ENCODE measurements around the gene CCDC93. TPM values are rescaled to one million over a fixed set of nuclear protein-coding genes. Genes with fewer than 3 reads are reported as not detected.

Gene CCDC93
- total RNA-seq, 6 donors from 2014 or later = 19.6 to 141 (median 38.8) TPM

- ATAC-seq (ENCODE audit: low FRiP score in 2 of 2) = no peak
Observed at GRCh38 chr2:117963446-117963845, 50.4 kb downstream of the CCDC93 start.

GRCh38 chr2:117961201-117961600 lies 52.7 kb downstream of the CCDC93 start:
- ATAC-seq (ENCODE audit: low FRiP score in 2 of 2) (no peak), DNase-seq (no peak)
- peaks cover 0 to 20% (median 5%) of the 10 kb centered on the region in 4 donors for H3K4me1 ChIP-seq
- no peak overlapping the region for H3K27ac ChIP-seq
- H3K4me3 ChIP-seq = no peak overlapping the region
- no peaks in the 10 kb centered on the region for H3K9me3 ChIP-seq
- peaks cover 0 to 60% (median 17%) of the 10 kb centered on the region in 4 donors for H3K36me3 ChIP-seq
- WGBS, 2 donors = 91 to 92% methylated on average over 3 of the region's 3 CpGs
- TF ChIP-seq POLR2A (IDR thresholded peaks at IDR 0.05) (no peak), EP300 (IDR thresholded peaks at IDR 0.05) (no peak), CTCF (IDR thresholded peaks at IDR 0.05) (no peak), POLR2AphosphoS5 (IDR thresholded peaks at IDR 0.05) (no peak)
- H3K27me3 ChIP-seq = no peaks in the 10 kb centered on the region

More at GRCh38 chr2:117963446-117963845, 50.4 kb downstream of the CCDC93 start:
- Histone ChIP-seq H3K27ac (no peak overlapping the region), H3K27me3 (no peaks in the 10 kb centered on the region), H3K4me1 (peaks cover 0 to 12% (median 5%) of the 10 kb centered on the region in 4 donors), H3K4me3 (no peak overlapping the region), H3K9me3 (no peaks in the 10 kb centered on the region), H3K36me3 (peaks cover 0 to 51% (median 7%) of the 10 kb centered on the region in 4 donors)
- DNase-seq = no peak
- TF ChIP-seq EP300 (IDR thresholded peaks at IDR 0.05) (no peak), POLR2AphosphoS5 (IDR thresholded peaks at IDR 0.05) (no peak), POLR2A (IDR thresholded peaks at IDR 0.05) (no peak), CTCF (IDR thresholded peaks at IDR 0.05) (no peak)
- 85 to 96% methylated on average over 1 of the region's 1 CpG for WGBS, 2 donors

GRCh38 chr2:117960231-117960630 lies 53.6 kb downstream of the CCDC93 start:
- DNase-seq (no peak), ATAC-seq (ENCODE audit: low FRiP score in 2 of 2) (no peak)
- Histone ChIP-seq H3K36me3 (peaks cover 0 to 69% (median 19%) of the 10 kb centered on the region in 4 donors), H3K9me3 (no peaks in the 10 kb centered on the region), H3K27me3 (no peaks in the 10 kb centered on the region), H3K4me1 (peaks cover 0 to 20% (median 5%) of the 10 kb centered on the region in 4 donors), H3K4me3 (no peak overlapping the region), H3K27ac (no peak overlapping the region)
- WGBS, 2 donors = 96% methylated on average over 4 of the region's 4 CpGs
- no peak for TF ChIP-seq CTCF (IDR thresholded peaks at IDR 0.05)
- TF ChIP-seq EP300 (IDR thresholded peaks at IDR 0.05) = no peak
- TF ChIP-seq POLR2A (IDR thresholded peaks at IDR 0.05) = no peak
- no peak for TF ChIP-seq POLR2AphosphoS5 (IDR thresholded peaks at IDR 0.05)

- peak overlapping the region in 3 of 4 donors; percentile 20 to 71 (median 24) for H3K27ac ChIP-seq
- H3K4me1 ChIP-seq = peaks cover 0 to 14% (median 5%) of the 10 kb centered on the region in 4 donors
- DNase-seq = peak in 1 of 2 donors; percentile 51
- H3K27me3 ChIP-seq = no peaks in the 10 kb centered on the region
- peak; percentile 57 to 87 for ATAC-seq (ENCODE audit: low FRiP score in 2 of 2)
- no peaks in the 10 kb centered on the region for H3K9me3 ChIP-seq
- H3K4me3 ChIP-seq = no peak overlapping the region
- peaks cover 0 to 78% (median 31%) of the 10 kb centered on the region in 4 donors for H3K36me3 ChIP-seq
- no peak for TF ChIP-seq POLR2AphosphoS5 (IDR thresholded peaks at IDR 0.05)
- peak in 2 of 4 donors; percentile 23 to 51 for TF ChIP-seq EP300 (IDR thresholded peaks at IDR 0.05)
- 48 to 70% methylated on average over 5 of the region's 5 CpGs for WGBS, 2 donors
Observed at GRCh38 chr2:117958186-117958585, 55.7 kb downstream of the CCDC93 start.

GRCh38 chr2:117957616-117958015 lies 56.3 kb downstream of the CCDC93 start:
- DNase-seq (no peak), ATAC-seq (ENCODE audit: low FRiP score in 2 of 2) (peak in 1 of 2 donors; percentile 11)
- TF ChIP-seq EP300 (IDR thresholded peaks at IDR 0.05) (no peak), POLR2AphosphoS5 (IDR thresholded peaks at IDR 0.05) (no peak), POLR2A (IDR thresholded peaks at IDR 0.05) (no peak), CTCF (IDR thresholded peaks at IDR 0.05) (no peak)
- Histone ChIP-seq H3K36me3 (peaks cover 0 to 83% (median 34%) of the 10 kb centered on the region in 4 donors), H3K4me3 (no peak overlapping the region), H3K27me3 (no peaks in the 10 kb centered on the region), H3K4me1 (peaks cover 0 to 12% (median 5%) of the 10 kb centered on the region in 4 donors), H3K27ac (peak overlapping the region in 3 of 4 donors; percentile 20 to 71 (median 24)), H3K9me3 (no peaks in the 10 kb centered on the region)
- WGBS, 2 donors = 62 to 65% methylated on average over 1 of the region's 1 CpG
